Neural cell (in vitro differentiated cells): ENCODE results near the gene PRRT3.

Experiments used
- CTCF ChIP-seq: fragments of 450-650 bp; IDR thresholded peaks from 2 replicates; pipeline ENCODE4 v1.5.1; 2014; ENCODE audit warnings: antibody characterized with exemption, mild to moderate bottlenecking, moderate library complexity; ENCODE audit not compliant: poor library complexity, severe bottlenecking
- EZH2 ChIP-seq: fragments of 200-600, 300-800 bp; shearing (Covaris generic), sonication (generic); IDR thresholded peaks from 2 replicates; pipeline ENCODE4 v1.6.1; 2014; ENCODE audit warnings: antibody characterized with exemption, low read length, borderline replicate concordance, mild to moderate bottlenecking; ENCODE audit not compliant: insufficient read depth, poor library complexity, severe bottlenecking
- MXI1 ChIP-seq: fragments of 450-650 bp; conservative IDR thresholded peaks from 2 replicates; pipeline ENCODE4 v1.6.1; 2014; ENCODE audit warnings: antibody characterized with exemption, mild to moderate bottlenecking; ENCODE audit not compliant: poor library complexity, severe bottlenecking
- POLR2AphosphoS5 ChIP-seq: IDR thresholded peaks from 2 replicates; pipeline ENCODE4 v1.6.1; 2012
- RAD21 ChIP-seq: fragments of 450-650 bp; conservative IDR thresholded peaks from 2 replicates; pipeline ENCODE4 v1.6.1; 2014; ENCODE audit warnings: antibody characterized with exemption, mild to moderate bottlenecking, moderate library complexity

GRCh38 chr3:9949626-9950025 lies 2.6 kb downstream of the PRRT3 start:
- TF ChIP-seq POLR2AphosphoS5, result no peak
- no peak for TF ChIP-seq CTCF
- TF ChIP-seq RAD21, result no peak
- TF ChIP-seq EZH2, result no peak
- no peak for TF ChIP-seq MXI1
